SK-N-SH treated with all-trans-retinoic acid at 6 μM for 48 hours (cell line): ENCODE measurements around the gene CAMK4.

Experiments used
- ATAC-seq: fragments of 200-7000 bp; cut with Tn5 transposase; 3 replicates; pipeline ENCODE4 v1.9.1; 2020; ENCODE audit warnings: mild to moderate bottlenecking, moderate library complexity
- BACH2 ChIP-seq: fragments of 250-450 bp; sonication (Bioruptor Pico); IDR thresholded peaks from 2 replicates; pipeline ENCODE4 v1.9.0; 2021; ENCODE audit warnings: mild to moderate bottlenecking, borderline replicate concordance
- CREB5 ChIP-seq: fragments of 250-450 bp; sonication (Bioruptor Pico); IDR thresholded peaks from 2 replicates; pipeline ENCODE4 v1.5.1; 2020; ENCODE audit warnings: low read depth, mild to moderate bottlenecking, moderate library complexity
- CSDC2 ChIP-seq: fragments of 250-450 bp; sonication (Bioruptor Pico); IDR thresholded peaks from 2 replicates; pipeline ENCODE4 v1.5.0; 2020; ENCODE audit warnings: mild to moderate bottlenecking, moderate library complexity
- ESRRG ChIP-seq: fragments of 250-450 bp; sonication (Bioruptor Pico); IDR thresholded peaks from 2 replicates; pipeline ENCODE4 v1.6.1; 2021; ENCODE audit warnings: mild to moderate bottlenecking
- GLIS3 ChIP-seq: fragments of 250-450 bp; sonication (Bioruptor Pico); IDR thresholded peaks from 2 replicates; pipeline ENCODE4 v1.5.0; 2020; ENCODE audit warnings: mild to moderate bottlenecking, moderate library complexity
- ISL1 ChIP-seq: fragments of 250-450 bp; sonication (Bioruptor Pico); IDR thresholded peaks from 2 replicates; pipeline ENCODE4 v2.1.2; 2022; ENCODE audit warnings: mild to moderate bottlenecking, moderate library complexity
- OSR1 ChIP-seq: fragments of 250-450 bp; sonication (Bioruptor Pico); IDR thresholded peaks from 2 replicates; pipeline ENCODE4 v1.8.0; 2022; ENCODE audit warnings: moderate library complexity, mild to moderate bottlenecking, inconsistent platforms
- PPARA ChIP-seq: fragments of 250-450 bp; sonication (Bioruptor Pico); IDR thresholded peaks from 2 replicates; pipeline ENCODE4 v1.5.0; 2020; ENCODE audit warnings: mild to moderate bottlenecking, borderline replicate concordance
- RARB ChIP-seq: fragments of 250-450 bp; sonication (Bioruptor Pico); IDR thresholded peaks from 2 replicates; pipeline ENCODE4 v1.8.0; 2021; ENCODE audit warnings: mild to moderate bottlenecking, moderate library complexity
- SNAI2 ChIP-seq: fragments of 250-450 bp; sonication (Bioruptor Pico); IDR thresholded peaks from 2 replicates; pipeline ENCODE4 v1.5.0; 2020; ENCODE audit warnings: mild to moderate bottlenecking, moderate library complexity
- TCF4 ChIP-seq: fragments of 250-450 bp; sonication (Bioruptor Pico); IDR thresholded peaks from 2 replicates; pipeline ENCODE4 v1.8.0; 2021; ENCODE audit warnings: mild to moderate bottlenecking, moderate library complexity, borderline replicate concordance
- TOX ChIP-seq: fragments of 250-450 bp; sonication (Bioruptor Pico); IDR thresholded peaks from 2 replicates; pipeline ENCODE4 v1.8.0; 2021; ENCODE audit warnings: mild to moderate bottlenecking, moderate library complexity, borderline replicate concordance
- TSHZ2 ChIP-seq: fragments of 250-450 bp; sonication (Bioruptor Pico); IDR thresholded peaks from 2 replicates; pipeline ENCODE4 v1.5.0; 2020; ENCODE audit warnings: mild to moderate bottlenecking, moderate library complexity
- ZC3H10 ChIP-seq: fragments of 250-450 bp; sonication (Bioruptor Pico); IDR thresholded peaks from 2 replicates; pipeline ENCODE4 v1.5.1; 2021; ENCODE audit warnings: mild to moderate bottlenecking, moderate library complexity
- ZFP3 ChIP-seq: fragments of 250-450 bp; sonication (Bioruptor Pico); IDR thresholded peaks from 2 replicates; pipeline ENCODE4 v1.5.0; 2020; ENCODE audit warnings: mild to moderate bottlenecking, moderate library complexity
- ZFP30 ChIP-seq: fragments of 450-650 bp; formaldehyde crosslinking; IDR thresholded peaks from 2 replicates; pipeline ENCODE4 v1.5.0; 2022; ENCODE audit warnings: mild to moderate bottlenecking, moderate library complexity
- ZNF565 ChIP-seq: fragments of 450-650 bp; formaldehyde crosslinking; conservative IDR thresholded peaks from 2 replicates; pipeline ENCODE4 v1.5.0; 2020; ENCODE audit warnings: low read depth, mild to moderate bottlenecking, moderate library complexity
- ZNF70 ChIP-seq: fragments of 450-650 bp; formaldehyde crosslinking; IDR thresholded peaks from 2 replicates; pipeline ENCODE4 v1.5.0; 2020; ENCODE audit warnings: mild to moderate bottlenecking, moderate library complexity
- ZNF8 ChIP-seq: fragments of 450-650 bp; formaldehyde crosslinking; IDR thresholded peaks from 2 replicates; pipeline ENCODE4 v1.5.0; 2020; ENCODE audit warnings: mild to moderate bottlenecking, moderate library complexity
- TF ChIP-seq, protein P1 (sequence below): fragments of 250-450 bp; sonication (Bioruptor Pico); IDR thresholded peaks from 2 replicates; pipeline ENCODE4 v1.8.0; 2020; ENCODE audit warnings: mild to moderate bottlenecking, moderate library complexity, borderline replicate concordance
- TF ChIP-seq, protein P2 (sequence below): fragments of 250-450 bp; sonication (Bioruptor Pico); IDR thresholded peaks from 2 replicates; pipeline ENCODE4 v1.5.1; 2021; ENCODE audit warnings: mild to moderate bottlenecking, moderate library complexity

CAMK4 gene

GRCh38 chr5:111229871-111230810, 6.0 kb downstream of the CAMK4 start:
- ATAC-seq: no peak
- TF ChIP-seq TOX (CRISPR knock-in tag) (no peak), PPARA (no peak), GLIS3 (no peak), RARB (no peak), ZNF70 (no peak), CSDC2 (CRISPR knock-in tag) (no peak), ZNF8 (CRISPR knock-in tag) (no peak), TSHZ2 (no peak), TCF4 (CRISPR knock-in tag) (no peak), ESRRG (CRISPR knock-in tag) (no peak), OSR1 (CRISPR knock-in tag) (no peak), CREB5 (no peak), ZFP3 (CRISPR knock-in tag) (no peak), ZC3H10 (no peak), ISL1 (CRISPR knock-in tag) (no peak)
- TF ChIP-seq, protein P1, sequence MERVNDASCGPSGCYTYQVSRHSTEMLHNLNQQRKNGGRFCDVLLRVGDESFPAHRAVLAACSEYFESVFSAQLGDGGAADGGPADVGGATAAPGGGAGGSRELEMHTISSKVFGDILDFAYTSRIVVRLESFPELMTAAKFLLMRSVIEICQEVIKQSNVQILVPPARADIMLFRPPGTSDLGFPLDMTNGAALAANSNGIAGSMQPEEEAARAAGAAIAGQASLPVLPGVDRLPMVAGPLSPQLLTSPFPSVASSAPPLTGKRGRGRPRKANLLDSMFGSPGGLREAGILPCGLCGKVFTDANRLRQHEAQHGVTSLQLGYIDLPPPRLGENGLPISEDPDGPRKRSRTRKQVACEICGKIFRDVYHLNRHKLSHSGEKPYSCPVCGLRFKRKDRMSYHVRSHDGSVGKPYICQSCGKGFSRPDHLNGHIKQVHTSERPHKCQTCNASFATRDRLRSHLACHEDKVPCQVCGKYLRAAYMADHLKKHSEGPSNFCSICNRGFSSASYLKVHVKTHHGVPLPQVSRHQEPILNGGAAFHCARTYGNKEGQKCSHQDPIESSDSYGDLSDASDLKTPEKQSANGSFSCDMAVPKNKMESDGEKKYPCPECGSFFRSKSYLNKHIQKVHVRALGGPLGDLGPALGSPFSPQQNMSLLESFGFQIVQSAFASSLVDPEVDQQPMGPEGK: no peak

GRCh38 chr5:111231119-111231518, 6.9 kb downstream of the CAMK4 start:
- no peak for ATAC-seq
- TF ChIP-seq ZNF70 (no peak), ZNF565 (no peak), ESRRG (CRISPR knock-in tag) (no peak), RARB (no peak)
- TF ChIP-seq, protein P2, sequence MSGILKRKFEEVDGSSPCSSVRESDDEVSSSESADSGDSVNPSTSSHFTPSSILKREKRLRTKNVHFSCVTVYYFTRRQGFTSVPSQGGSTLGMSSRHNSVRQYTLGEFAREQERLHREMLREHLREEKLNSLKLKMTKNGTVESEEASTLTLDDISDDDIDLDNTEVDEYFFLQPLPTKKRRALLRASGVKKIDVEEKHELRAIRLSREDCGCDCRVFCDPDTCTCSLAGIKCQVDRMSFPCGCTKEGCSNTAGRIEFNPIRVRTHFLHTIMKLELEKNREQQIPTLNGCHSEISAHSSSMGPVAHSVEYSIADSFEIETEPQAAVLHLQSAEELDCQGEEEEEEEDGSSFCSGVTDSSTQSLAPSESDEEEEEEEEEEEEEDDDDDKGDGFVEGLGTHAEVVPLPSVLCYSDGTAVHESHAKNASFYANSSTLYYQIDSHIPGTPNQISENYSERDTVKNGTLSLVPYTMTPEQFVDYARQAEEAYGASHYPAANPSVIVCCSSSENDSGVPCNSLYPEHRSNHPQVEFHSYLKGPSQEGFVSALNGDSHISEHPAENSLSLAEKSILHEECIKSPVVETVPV (CRISPR knock-in tag): no peak
- TF ChIP-seq, all 23 proteins: peak for 0

DNA sequence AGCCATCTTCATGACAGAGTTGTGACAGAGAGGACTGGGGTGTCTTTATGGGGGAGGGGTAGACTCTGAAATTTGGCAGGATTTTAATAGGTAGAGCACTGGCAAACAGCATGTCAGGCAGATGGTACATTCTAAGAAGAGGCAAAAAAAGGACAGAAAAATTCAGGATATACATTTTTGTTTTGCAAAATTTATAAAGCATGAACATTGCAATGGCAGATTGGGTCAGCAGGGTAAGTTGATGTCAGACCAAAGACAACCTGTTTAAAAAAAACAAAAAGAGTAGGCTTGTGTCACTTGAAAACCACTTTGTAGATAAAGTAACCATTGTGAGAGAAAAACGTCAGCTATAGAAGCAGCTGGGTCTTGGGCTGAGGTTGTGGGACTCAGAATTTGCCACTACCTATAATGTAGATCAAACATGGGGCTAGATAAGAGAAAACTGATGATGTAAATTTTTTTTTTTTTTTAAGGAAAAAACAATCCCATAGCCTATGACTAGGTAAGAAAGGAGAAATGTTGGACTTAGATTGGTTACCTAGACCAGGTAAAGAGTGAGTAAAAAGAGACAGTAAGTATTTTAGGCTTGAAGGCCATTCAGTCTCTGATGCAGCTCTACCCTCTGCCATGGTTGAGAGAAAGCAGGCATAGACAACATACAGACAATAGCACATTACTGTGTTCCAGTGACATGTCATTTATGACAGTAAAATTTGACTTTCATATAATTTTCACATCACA, 8.3 kb downstream of the CAMK4 start:
- no peak for TF ChIP-seq CSDC2 (CRISPR knock-in tag)
- no peak for TF ChIP-seq ZC3H10
- TF ChIP-seq GLIS3: no peak
- no peak for TF ChIP-seq RARB
- no peak for TF ChIP-seq BACH2 (CRISPR knock-in tag)
- TF ChIP-seq ESRRG (CRISPR knock-in tag): no peak
- TF ChIP-seq CREB5: no peak
- TF ChIP-seq, protein P2 (CRISPR knock-in tag): no peak
- no peak for TF ChIP-seq SNAI2 (CRISPR knock-in tag)
- TF ChIP-seq TOX (CRISPR knock-in tag): no peak
- no peak for TF ChIP-seq TSHZ2
- no peak for TF ChIP-seq ZFP30 (CRISPR knock-in tag)
- no peak for TF ChIP-seq ZNF70
- no peak for TF ChIP-seq ZNF8 (CRISPR knock-in tag)
- no peak for TF ChIP-seq PPARA
- no peak for TF ChIP-seq ZFP3 (CRISPR knock-in tag)
- ATAC-seq: no peak
